SK-N-SH (cell line): ENCODE results near the gene RIPOR2. TPM values are rescaled to one million over a fixed set of nuclear protein-coding genes. Genes with fewer than 3 reads are reported as not detected.
"Not testable (repeated sequence)": the region's sequence is repeated elsewhere in the genome, so short reads cannot be mapped to it uniquely, and the experiment has no call there.

Experiments
- CTCF ChIA-PET: fragments of 300-600, 350-600 bp; formaldehyde crosslinking; extraction: SDS; loops from one replicate; lab custom pipeline; 2021; lab: Yijun Ruan, JAX
- POLR2A ChIA-PET: fragments of 350-600 bp; sonication (Branson Sonifier 250); formaldehyde crosslinking; extraction: SDS; loops from one replicate; lab custom pipeline; 2020; ENCODE audit warnings: antibody characterized with exemption, inconsistent platforms; lab: Yijun Ruan, JAX
- DNase-seq: peaks from one replicate; pipeline ENCODE4 v3.0.0; 2012
- H2AFZ ChIP-seq: fragments of 200-600 bp; sonication (generic); 2 replicates; pipeline ENCODE4 v1.8.1; 2016; ENCODE audit warnings: antibody characterized with exemption, mild to moderate bottlenecking, low read depth
- H3F3A ChIP-seq: fragments of 200-600 bp; sonication (generic); replicated peaks from 2 replicates; pipeline ENCODE3; 2016; ENCODE audit warnings: antibody characterized with exemption, mild to moderate bottlenecking; ENCODE audit not compliant: insufficient read depth
- H3K27ac ChIP-seq, 2 experiments: fragments of 200-500 bp in 1 of 2; fragments of 200-600 bp in 1 of 2; sonication (Bioruptor generic) in 1 of 2; sonication (generic), shearing (Covaris generic) in 1 of 2; 2 replicates each; pipeline versions ENCODE4 v1.5.1 to v1.6.1; 2014 to 2016; ENCODE audit warnings: low read depth in 2 of 2, inconsistent platforms in 1 of 2, low read length in 1 of 2, mild to moderate bottlenecking in 1 of 2, mixed read lengths in 1 of 2
- H3K27me3 ChIP-seq: fragments of 200-600 bp; sonication (generic), shearing (Covaris generic); 2 replicates; pipeline ENCODE4 v1.6.1; 2016; ENCODE audit warnings: mixed run types; ENCODE audit not compliant: insufficient read depth
- H3K36me3 ChIP-seq, 2 experiments: fragments of 200-500 bp in 1 of 2; fragments of 200-600 bp in 1 of 2; sonication (Bioruptor generic) in 1 of 2; sonication (generic) in 1 of 2; replicated peaks in 1 of 2; 2 replicates each; pipeline versions ENCODE3 to v1.5.1; 2014 to 2016; ENCODE audit warnings: low read length in 1 of 2, mild to moderate bottlenecking in 1 of 2; ENCODE audit not compliant: insufficient read depth in 2 of 2, control insufficient read depth in 1 of 2
- H3K4me1 ChIP-seq, 2 experiments: fragments of 200-500 bp in 1 of 2; fragments of 200-600 bp in 1 of 2; sonication (Bioruptor generic) in 1 of 2; sonication (generic), shearing (Covaris generic) in 1 of 2; 2 replicates each; pipeline versions ENCODE4 v1.5.1 to v1.6.1; 2014 to 2016; ENCODE audit warnings: low read depth in 1 of 2, low read length in 1 of 2, mixed run types in 1 of 2; ENCODE audit not compliant: insufficient read depth in 2 of 2, control insufficient read depth in 1 of 2
- H3K4me2 ChIP-seq: fragments of 200-600 bp; sonication (generic), shearing (Covaris generic); 2 replicates; pipeline ENCODE4 v1.6.1; 2017; ENCODE audit warnings: mixed run types
- H3K4me3 ChIP-seq, 2 experiments: fragments of 200-500 bp in 1 of 2; fragments of 200-600 bp in 1 of 2; sonication (Bioruptor generic) in 1 of 2; sonication (generic), shearing (Covaris generic) in 1 of 2; 2 replicates each; pipeline versions ENCODE4 v1.5.1 to v1.8.1; 2014 to 2016; ENCODE audit warnings: low read depth in 2 of 2, inconsistent platforms in 1 of 2, low read length in 1 of 2, mild to moderate bottlenecking in 1 of 2, mixed read lengths in 1 of 2, moderate library complexity in 1 of 2
- H3K79me2 ChIP-seq: fragments of 200-600 bp; sonication (generic); 2 replicates; pipeline ENCODE4 v1.8.1; 2017; ENCODE audit warnings: mild to moderate bottlenecking; ENCODE audit not compliant: insufficient read depth
- H3K9ac ChIP-seq: fragments of 200-600 bp; sonication (generic); 2 replicates; pipeline ENCODE4 v1.6.1; 2017; ENCODE audit warnings: mixed run types
- H3K9me2 ChIP-seq: fragments of 200-600 bp; sonication (generic); 2 replicates; pipeline ENCODE4 v1.6.1; 2017; ENCODE audit warnings: mixed run types
- H3K9me3 ChIP-seq: fragments of 200-600 bp; sonication (generic); 2 replicates; pipeline ENCODE4 v1.6.1; 2017; ENCODE audit warnings: mixed run types, mild to moderate bottlenecking, moderate library complexity
- H4K20me1 ChIP-seq: fragments of 200-600 bp; sonication (generic); 2 replicates; pipeline ENCODE4 v1.6.1; 2017; ENCODE audit warnings: mild to moderate bottlenecking, mixed run types; ENCODE audit not compliant: insufficient read depth
- GABPA ChIP-seq: IDR thresholded peaks from 2 replicates; pipeline ENCODE4 v1.4.0; 2012; ENCODE audit warnings: low read depth, mild to moderate bottlenecking
- MXI1 ChIP-seq: IDR thresholded peaks from 2 replicates; pipeline ENCODE4 v1.6.1; 2012; ENCODE audit warnings: mild to moderate bottlenecking, low read depth, low read length, improper control_type of control experiment
- NRF1 ChIP-seq: IDR thresholded peaks from 2 replicates; pipeline ENCODE4 v1.6.1; 2012; ENCODE audit warnings: low read depth, mild to moderate bottlenecking, low read length
- POLR2AphosphoS5 ChIP-seq: IDR thresholded peaks from 2 replicates; pipeline ENCODE4 v1.6.1; 2012; ENCODE audit warnings: low read depth, low read length
- WGBS: methylation state at CpG from one replicate; pipeline ENCODE4 v1.1.6; 2017; ENCODE audit warnings: low lambda C conversion rate; 5-methylcytosine and 5-hydroxymethylcytosine counted together
- polyA plus RNA-seq, 3 experiments: library from polyadenylated mRNA; depleted of rRNA; stranded (reverse); fragments of >200 nt; gene quantifications; 2 replicates each; pipeline ENCODE4 v1.2.3, GENCODE V29; 2012

The RIPOR2 gene
- polyA plus RNA-seq, 1 of the 3 experiments (the other 2 are of a cell fraction), result 0.05 TPM

- POLR2A ChIA-PET, result no interaction called here
- DNase-seq, result no peak
Observed at GRCh38 chr6:24757611-24758010, 178.1 kb downstream of the RIPOR2 start.

GRCh38 chr6:24755279-24755678 lies 180.5 kb downstream of the RIPOR2 start:
- DNase-seq, result no peak
- H3K79me2 ChIP-seq, result no peaks in the 10 kb centered on the region
- H3F3A ChIP-seq, result no peaks in the 10 kb centered on the region
- TF ChIP-seq MXI1, result no peak
- H3K9me2 ChIP-seq, result no peaks in the 10 kb centered on the region
- ChIA-PET CTCF (interaction anchor here (1.4 kb wide), 1 partner anchor 11 kb away, joined by 5 read pairs; no protein-coding TSS in a partner anchor), POLR2A (no interaction called here)
- H3K9ac ChIP-seq, result no peak overlapping the region
- no peak overlapping the region for H3K4me2 ChIP-seq
- H3K9me3 ChIP-seq, result no peaks in the 10 kb centered on the region
- H3K36me3 ChIP-seq, result no peaks in the 10 kb centered on the region
- no peaks in the 10 kb centered on the region for H3K27me3 ChIP-seq
- H2AFZ ChIP-seq, result no peak overlapping the region
- H3K4me1 ChIP-seq, result no peaks in the 10 kb centered on the region
- H3K4me3 ChIP-seq, result no peak overlapping the region
- H3K27ac ChIP-seq, result no peak overlapping the region
- no peaks in the 10 kb centered on the region for H4K20me1 ChIP-seq

More at GRCh38 chr6:24757611-24758010, 178.1 kb downstream of the RIPOR2 start:
- Histone ChIP-seq H3F3A (no peaks in the 10 kb centered on the region), H4K20me1 (no peaks in the 10 kb centered on the region), H2AFZ (no peak overlapping the region), H3K27ac (no peak overlapping the region), H3K9ac (no peak overlapping the region), H3K79me2 (no peaks in the 10 kb centered on the region), H3K9me3 (no peaks in the 10 kb centered on the region), H3K4me1 (no peaks in the 10 kb centered on the region), H3K4me2 (no peak overlapping the region), H3K4me3 (no peak overlapping the region), H3K27me3 (no peaks in the 10 kb centered on the region), H3K9me2 (no peaks in the 10 kb centered on the region), H3K36me3 (no peaks in the 10 kb centered on the region)
- WGBS, result 94% methylated on average over 6 of the region's 6 CpGs
- CTCF ChIA-PET, result interaction anchor here (1.1 kb wide), 1 partner anchor 465 kb away, joined by 3 read pairs; no protein-coding TSS in a partner anchor
- TF ChIP-seq GABPA, result no peak
- TF ChIP-seq POLR2AphosphoS5, result no peak
- TF ChIP-seq NRF1, result no peak
- TF ChIP-seq, all 33 proteins: peak for 0

GRCh38 chr6:24754378-24754777 lies 181.4 kb downstream of the RIPOR2 start:
- H3F3A ChIP-seq, H2AFZ ChIP-seq, H3K36me3 ChIP-seq, H3K9me2 ChIP-seq, H3K9me3 ChIP-seq, H3K9ac ChIP-seq, H3K27me3 ChIP-seq, H3K4me2 ChIP-seq, H3K79me2 ChIP-seq, H4K20me1 ChIP-seq, DNase-seq, H3K4me1 ChIP-seq, H3K4me3 ChIP-seq, POLR2A ChIA-PET, H3K27ac ChIP-seq: not testable (repeated sequence)
- CTCF ChIA-PET, result interaction anchor here (1.4 kb wide), 1 partner anchor 10 kb away, joined by 5 read pairs; no protein-coding TSS in a partner anchor
- WGBS, result 73% methylated on average over 4 of the region's 4 CpGs

Other genes with a start within 250 kb of the RIPOR2 start
- 36.0 and 42.3 TPM in 2 replicates for gene C6orf62, start 216.8 kb downstream of the RIPOR2 start, polyA plus RNA-seq (2012; rRNA removed)
- 16.2 and 16.8 TPM in 2 replicates for gene GMNN, start 161.0 kb downstream of the RIPOR2 start, polyA plus RNA-seq (2012; rRNA removed)
- not detected in 2 replicates for gene ARMH2, start 137.0 kb downstream of the RIPOR2 start, polyA plus RNA-seq (2012; rRNA removed)